H1 (cell line): ENCODE results near the gene ADH4. TPM values are rescaled to one million over a fixed set of nuclear protein-coding genes. Genes with fewer than 3 reads are reported as not detected.
"Not testable (repeated sequence)": the region's sequence is repeated elsewhere in the genome, so short reads cannot be mapped to it uniquely, and the experiment has no call there.

Experiments used
- CTCF ChIA-PET: fragments of 300-600 bp; sonication (Branson Sonifier 250); formaldehyde crosslinking; loops from one replicate; lab custom pipeline; 2021; ENCODE audit not compliant: partially characterized antibody; lab: Charles Lee
- POLR2A ChIA-PET: fragments of 300-600 bp; sonication (Branson Sonifier 250); formaldehyde crosslinking; loops from one replicate; lab custom pipeline; 2021; ENCODE audit warnings: inconsistent platforms; ENCODE audit not compliant: partially characterized antibody; lab: Charles Lee
- DNase-seq, 2 experiments: peaks; one replicate each; pipeline versions ENCODE4 v3.0.0 to v3.0.0-alpha.2; 2010 to 2022; ENCODE audit warnings: low spot score in 2 of 2, low read depth in 1 of 2, mixed read lengths in 1 of 2
- FAIRE-seq: peaks from 2 replicates; lab custom pipeline; 2011; peaks lifted over from hg19 to GRCh38; lab: Jason Lieb, UNC
- H2AFZ ChIP-seq: 2 replicates; pipeline ENCODE4 v1.8.1; 2012; ENCODE audit warnings: low read length, inconsistent platforms
- H2AK5ac ChIP-seq: 2 replicates; pipeline ENCODE4 v1.6.1; 2013; ENCODE audit warnings: low read depth, low read length
- H2BK120ac ChIP-seq: replicated peaks from 2 replicates; pipeline ENCODE3; 2013; ENCODE audit warnings: low read depth, low read length, inconsistent platforms
- H2BK12ac ChIP-seq: 2 replicates; pipeline ENCODE4 v1.6.1; 2013; ENCODE audit warnings: low read depth, low read length
- H2BK15ac ChIP-seq: 2 replicates; pipeline ENCODE4 v1.6.1; 2013; ENCODE audit warnings: low read length
- H2BK20ac ChIP-seq: 2 replicates; pipeline ENCODE4 v1.6.1; 2013; ENCODE audit warnings: low read length
- H2BK5ac ChIP-seq: 2 replicates; pipeline ENCODE4 v1.6.1; 2013; ENCODE audit warnings: low read depth, low read length
- H3K14ac ChIP-seq: 2 replicates; pipeline ENCODE4 v1.6.1; 2013; ENCODE audit warnings: inconsistent platforms; ENCODE audit not compliant: insufficient read length
- H3K18ac ChIP-seq: 2 replicates; pipeline ENCODE4 v1.6.1; 2013; ENCODE audit warnings: low read length; ENCODE audit errors: extremely low read depth
- H3K23ac ChIP-seq: 2 replicates; pipeline ENCODE4 v1.6.1; 2013; ENCODE audit warnings: inconsistent platforms; ENCODE audit not compliant: insufficient read length
- H3K23me2 ChIP-seq: 2 replicates; pipeline ENCODE4 v1.6.1; 2013; ENCODE audit warnings: low read depth, low read length
- H3K27ac ChIP-seq: 2 replicates; pipeline ENCODE4 v1.6.1; 2011; ENCODE audit warnings: low read depth, low read length, inconsistent platforms
- H3K27me3 ChIP-seq, 4 experiments: replicated peaks in 1 of 4; 1 replicate in 1 of 4; 2 replicates in 3 of 4; pipeline versions ENCODE4 v1.6.1 to v1.8.1; 2011 to 2013; ENCODE audit warnings: low read length in 3 of 4, mild to moderate bottlenecking in 3 of 4, inconsistent platforms in 2 of 4, mixed read lengths in 2 of 4, moderate library complexity in 1 of 4; ENCODE audit not compliant: control insufficient read depth in 3 of 4, insufficient read depth in 3 of 4; ENCODE audit errors: extremely low read depth in 1 of 4
- H3K36me3 ChIP-seq, 4 experiments: 2 replicates each; pipeline versions ENCODE4 v1.6.1 to v1.8.1; 2011 to 2013; ENCODE audit warnings: mild to moderate bottlenecking in 4 of 4, low read length in 3 of 4, moderate library complexity in 2 of 4, control low read depth in 1 of 4, inconsistent platforms in 1 of 4; ENCODE audit not compliant: insufficient read depth in 4 of 4, control insufficient read depth in 2 of 4
- H3K4ac ChIP-seq: replicated peaks from 2 replicates; pipeline ENCODE3; 2013; ENCODE audit warnings: low read length, low read depth, mixed read lengths, inconsistent platforms; ENCODE audit not compliant: insufficient read length
- H3K4me1 ChIP-seq, 4 experiments: replicated peaks in 1 of 4; 1 replicate in 1 of 4; 2 replicates in 3 of 4; pipeline versions ENCODE4 v1.6.1 to v1.8.1; 2011 to 2013; ENCODE audit warnings: low read length in 3 of 4, inconsistent platforms in 2 of 4, mixed read lengths in 1 of 4; ENCODE audit not compliant: insufficient read depth in 4 of 4, control insufficient read depth in 3 of 4
- H3K4me2 ChIP-seq, 2 experiments: 2 replicates each; pipeline versions ENCODE4 v1.6.1 to v1.8.1; 2011 to 2013; ENCODE audit warnings: low read depth in 2 of 2, low read length in 2 of 2, control low read depth in 1 of 2, inconsistent platforms in 1 of 2, mild to moderate bottlenecking in 1 of 2; ENCODE audit not compliant: insufficient read depth in 1 of 2
- H3K4me3 ChIP-seq, 4 experiments: fragments of 200-600, 300-600 bp in 1 of 4; sonication (generic), shearing (Covaris generic), sonication (Bioruptor Twin) in 1 of 4; 2 replicates each; pipeline versions ENCODE4 v1.5.1 to v1.8.1; 2011 to 2016; ENCODE audit warnings: low read length in 4 of 4, low read depth in 3 of 4, control low read depth in 2 of 4, inconsistent platforms in 2 of 4, mild to moderate bottlenecking in 2 of 4, mixed read lengths in 1 of 4, moderate library complexity in 1 of 4; ENCODE audit not compliant: insufficient read depth in 2 of 4; ENCODE audit errors: extremely low read depth in 1 of 4
- H3K56ac ChIP-seq: replicated peaks from 2 replicates; pipeline ENCODE3; 2013; ENCODE audit warnings: low read depth, mild to moderate bottlenecking, mixed read lengths, low read length, inconsistent platforms; ENCODE audit not compliant: insufficient read length
- H3K79me1 ChIP-seq: 2 replicates; pipeline ENCODE4 v1.6.1; 2013; ENCODE audit warnings: low read depth, low read length, control low read depth
- H3K79me2 ChIP-seq, 2 experiments: 2 replicates each; pipeline versions ENCODE4 v1.6.1 to v1.8.1; 2012 to 2013; ENCODE audit warnings: low read length in 2 of 2, mild to moderate bottlenecking in 2 of 2, inconsistent platforms in 1 of 2; ENCODE audit not compliant: insufficient read depth in 2 of 2, control insufficient read depth in 1 of 2
- H3K9ac ChIP-seq, 4 experiments: replicated peaks in 1 of 4; 1 replicate in 1 of 4; 2 replicates in 3 of 4; pipeline versions ENCODE4 v1.6.1 to v1.8.1; 2011 to 2013; ENCODE audit warnings: low read depth in 3 of 4, low read length in 3 of 4, control low read depth in 2 of 4, mild to moderate bottlenecking in 2 of 4, moderate library complexity in 2 of 4, inconsistent platforms in 1 of 4; ENCODE audit errors: extremely low read depth in 1 of 4
- H3K9me3 ChIP-seq, 2 experiments: 2 replicates each; pipeline versions ENCODE4 v1.6.1 to v1.8.1; 2012 to 2013; ENCODE audit warnings: mild to moderate bottlenecking in 2 of 2, moderate library complexity in 2 of 2, control low read depth in 1 of 2, inconsistent platforms in 1 of 2, low read depth in 1 of 2, low read length in 1 of 2, mixed read lengths in 1 of 2; ENCODE audit not compliant: insufficient read depth in 2 of 2
- H4K20me1 ChIP-seq, 2 experiments: replicated peaks in 1 of 2; 2 replicates each; pipeline versions ENCODE3 to v1.8.1; 2011 to 2013; ENCODE audit warnings: inconsistent platforms in 2 of 2, low read length in 2 of 2, mild to moderate bottlenecking in 1 of 2; ENCODE audit not compliant: insufficient read depth in 2 of 2, control insufficient read depth in 1 of 2
- H4K5ac ChIP-seq: 2 replicates; pipeline ENCODE4 v1.6.1; 2013; ENCODE audit warnings: low read length, low read depth, mixed read lengths, inconsistent platforms; ENCODE audit not compliant: insufficient read length
- H4K8ac ChIP-seq: 2 replicates; pipeline ENCODE4 v1.8.0; 2013; ENCODE audit warnings: mild to moderate bottlenecking, moderate library complexity, low read length, inconsistent platforms; ENCODE audit not compliant: insufficient read depth; ENCODE audit errors: extremely low read depth
- H4K91ac ChIP-seq: replicated peaks from 2 replicates; pipeline ENCODE3; 2013; ENCODE audit warnings: low read length, mixed read lengths, inconsistent platforms; ENCODE audit not compliant: insufficient read length
- WGBS, 2 experiments: shearing (Covaris generic) in 1 of 2; methylation state at CpG; one replicate each; pipeline versions ENCODE4 v1.1.6 to v1.1.7; 2013 to 2015; ENCODE audit warnings: low lambda C conversion rate in 2 of 2, mixed read lengths in 2 of 2, inconsistent platforms in 1 of 2, low coverage in 1 of 2, missing lambda C conversion rate in 1 of 2; ENCODE audit not compliant: insufficient replicate concordance in 2 of 2, insufficient coverage in 1 of 2, insufficient read length in 1 of 2; ENCODE audit errors: extremely low coverage in 1 of 2, missing lambda C conversion rate in 1 of 2; 5-methylcytosine and 5-hydroxymethylcytosine counted together
- polyA plus RNA-seq, 7 experiments: library from polyadenylated mRNA; depleted of rRNA in 3 of 7; stranded (reverse) in 5 of 7; unstranded in 2 of 7; fragments of >200 nt in 5 of 7; fragments of 200-250 nt in 2 of 7; gene quantifications; 1 replicate in 5 of 7; 2 replicates in 1 of 7; 4 replicates in 1 of 7; pipeline versions ENCODE4 v1.2.1 to v1.2.3, GENCODE V29; 2011 to 2013; ENCODE audit warnings: missing spikeins in 2 of 7, mixed read lengths in 2 of 7
- total RNA-seq: library from RNA; stranded (reverse); fragmentation: NEBNext Ultra II Directional; extraction: Animal tissue kit (Norgen Biotek cat#: 25700); gene quantifications from 2 replicates; pipeline ENCODE4 v1.2.1, GENCODE V29; 2021

ADH4 gene
- total and polyA plus RNA-seq, 2 of the 8 experiments (the other 6 are each of a cell fraction or from before 2014, with no cell fraction given) = not detected

GRCh38 chr4:99091841-99092240 is 52.3 kb downstream of the ADH4 start:
- H3K9ac ChIP-seq, H3K14ac ChIP-seq, H3K4me1 ChIP-seq, H2AFZ ChIP-seq, H2BK15ac ChIP-seq, H3K4me2 ChIP-seq, CTCF ChIA-PET, H2BK12ac ChIP-seq, DNase-seq, H3K27me3 ChIP-seq, H3K18ac ChIP-seq, H2AK5ac ChIP-seq, POLR2A ChIA-PET, H3K36me3 ChIP-seq, H3K27ac ChIP-seq, H3K4ac ChIP-seq, H3K56ac ChIP-seq, H3K23ac ChIP-seq, H4K5ac ChIP-seq, H3K79me1 ChIP-seq, H2BK5ac ChIP-seq, H4K20me1 ChIP-seq, FAIRE-seq, H3K23me2 ChIP-seq, H2BK120ac ChIP-seq, H3K9me3 ChIP-seq, H4K8ac ChIP-seq, H2BK20ac ChIP-seq, H3K4me3 ChIP-seq, H4K91ac ChIP-seq: not testable (repeated sequence)
- H3K79me2 ChIP-seq = peaks cover 3 to 30% of the 10 kb centered on the region in 2 experiments; a peak in 3 of 4 replicates
- WGBS, 2 experiments = 85% methylated on average over 2 of the region's 2 CpGs; no CpG with 5 or more reads in 1 of the 2 experiments
